Measurements from ENCODE around the gene ALG14.
"Not testable (repeated sequence)": the region's sequence is repeated elsewhere in the genome, so short reads cannot be mapped to it uniquely, and the experiment has no call there.

Gene ALG14

GRCh38 chr1:95021805-95022643 is 50.7 kb downstream of the ALG14 start:
- no peak for DNase-seq (ENCODE audit: extremely low spot score)
- POLR2A ChIA-PET: no interaction called here
- TF ChIP-seq ELF4 (IDR thresholded peaks at IDR 0.05) (no peak), ARNT (IDR thresholded peaks at IDR 0.05) (no peak), FOXM1 (IDR thresholded peaks at IDR 0.05; ENCODE audit: borderline replicate concordance) (no peak), ZNF384 (IDR thresholded peaks at IDR 0.05) (no peak), NFRKB (IDR thresholded peaks at IDR 0.05) (no peak), L3MBTL2 (conservative IDR thresholded peaks at IDR 0.05) (no peak), LEF1 (IDR thresholded peaks at IDR 0.05; ENCODE audit: borderline replicate concordance) (no peak), SP1 (IDR thresholded peaks at IDR 0.05) (no peak), HDGF (IDR thresholded peaks at IDR 0.05; ENCODE audit: borderline replicate concordance) (no peak), FOXA1 (IDR thresholded peaks at IDR 0.05) (no peak), CTBP1 (IDR thresholded peaks at IDR 0.05; ENCODE audit: borderline replicate concordance) (no peak), BHLHE40 (IDR thresholded peaks at IDR 0.05; ENCODE audit: borderline replicate concordance) (no peak)
- CTCF ChIA-PET: no interaction called here

GRCh38 chr1:95021119-95021518 is 51.6 kb downstream of the ALG14 start:
- POLR2A ChIA-PET: no interaction called here
- no peak for DNase-seq (ENCODE audit: extremely low spot score)
- no peak for TF ChIP-seq ZNF384 (IDR thresholded peaks at IDR 0.05)
- no peak for TF ChIP-seq ELF4 (IDR thresholded peaks at IDR 0.05)
- TF ChIP-seq BHLHE40 (IDR thresholded peaks at IDR 0.05; ENCODE audit: borderline replicate concordance): no peak
- TF ChIP-seq SP1 (IDR thresholded peaks at IDR 0.05): no peak
- no peak for TF ChIP-seq ARNT (IDR thresholded peaks at IDR 0.05)
- TF ChIP-seq SUZ12 (IDR thresholded peaks at IDR 0.05): no peak
- TF ChIP-seq NFRKB (IDR thresholded peaks at IDR 0.05): no peak
- no peak for TF ChIP-seq FOXM1 (IDR thresholded peaks at IDR 0.05; ENCODE audit: borderline replicate concordance)
- no peak for TF ChIP-seq HDGF (IDR thresholded peaks at IDR 0.05; ENCODE audit: borderline replicate concordance)
- TF ChIP-seq FOXK2 (IDR thresholded peaks at IDR 0.05): no peak
- TF ChIP-seq LEF1 (IDR thresholded peaks at IDR 0.05; ENCODE audit: borderline replicate concordance): no peak
- CTCF ChIA-PET: no interaction called here

DNA sequence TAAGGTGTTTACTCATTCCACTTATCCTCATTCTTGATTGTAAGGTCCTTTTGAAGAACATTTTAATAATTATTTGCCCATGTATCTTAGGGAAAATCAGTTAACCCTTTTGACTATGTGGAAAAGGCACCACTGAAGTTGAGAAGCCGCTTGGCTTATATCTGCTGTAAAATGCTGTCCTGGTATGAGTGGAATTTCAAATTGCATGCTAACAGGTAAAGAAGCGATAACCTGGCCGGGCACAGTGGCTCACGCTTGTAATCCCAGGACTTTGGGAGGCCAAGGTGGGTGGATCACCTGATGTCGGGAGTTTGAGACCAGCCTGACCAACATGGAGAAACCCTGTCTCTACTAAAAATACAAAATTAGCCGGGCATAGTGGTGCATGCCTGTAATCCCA is 53.3 kb downstream of the ALG14 start:
- DNase-seq (ENCODE audit: extremely low spot score); POLR2A ChIA-PET; CTCF ChIA-PET: not testable (repeated sequence)

- ChIA-PET POLR2A (no interaction called here), CTCF (no interaction called here)
- TF ChIP-seq LEF1 (IDR thresholded peaks at IDR 0.05; ENCODE audit: borderline replicate concordance): no peak
- TF ChIP-seq TARDBP (IDR thresholded peaks at IDR 0.05): no peak
- no peak for TF ChIP-seq L3MBTL2 (conservative IDR thresholded peaks at IDR 0.05)
- no peak for TF ChIP-seq ELF4 (IDR thresholded peaks at IDR 0.05)
- TF ChIP-seq FOXK2 (IDR thresholded peaks at IDR 0.05): no peak
- no peak for TF ChIP-seq ZNF384 (IDR thresholded peaks at IDR 0.05)
- TF ChIP-seq NFRKB (IDR thresholded peaks at IDR 0.05): no peak
- TF ChIP-seq, protein P1, sequence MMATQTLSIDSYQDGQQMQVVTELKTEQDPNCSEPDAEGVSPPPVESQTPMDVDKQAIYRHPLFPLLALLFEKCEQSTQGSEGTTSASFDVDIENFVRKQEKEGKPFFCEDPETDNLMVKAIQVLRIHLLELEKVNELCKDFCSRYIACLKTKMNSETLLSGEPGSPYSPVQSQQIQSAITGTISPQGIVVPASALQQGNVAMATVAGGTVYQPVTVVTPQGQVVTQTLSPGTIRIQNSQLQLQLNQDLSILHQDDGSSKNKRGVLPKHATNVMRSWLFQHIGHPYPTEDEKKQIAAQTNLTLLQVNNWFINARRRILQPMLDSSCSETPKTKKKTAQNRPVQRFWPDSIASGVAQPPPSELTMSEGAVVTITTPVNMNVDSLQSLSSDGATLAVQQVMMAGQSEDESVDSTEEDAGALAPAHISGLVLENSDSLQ (IDR thresholded peaks at IDR 0.05): no peak
- no peak for TF ChIP-seq FOXA1 (IDR thresholded peaks at IDR 0.05)
- no peak for TF ChIP-seq CTBP1 (IDR thresholded peaks at IDR 0.05; ENCODE audit: borderline replicate concordance)
- DNase-seq (ENCODE audit: extremely low spot score): no peak
Observed at GRCh38 chr1:95018602-95019369, 54.0 kb downstream of the ALG14 start.

DNA sequence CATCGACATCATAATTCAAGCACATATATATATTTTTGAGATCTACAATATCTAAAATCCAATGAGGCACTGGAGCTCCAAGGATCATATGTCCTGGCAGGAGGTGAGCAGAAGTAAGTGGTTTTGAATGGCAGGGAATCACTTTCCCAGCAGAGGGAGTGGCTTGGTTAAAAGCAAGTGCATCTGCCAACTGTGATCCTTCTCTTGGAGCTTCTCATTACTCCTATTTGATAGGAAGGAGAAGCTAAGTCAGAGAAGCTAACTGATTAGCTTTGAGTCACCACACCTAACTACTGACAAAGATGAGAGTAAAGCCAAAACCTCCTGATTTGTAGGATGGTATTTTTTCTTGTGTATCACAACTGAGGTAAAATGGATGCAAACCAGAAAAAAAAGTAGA is 55.0 kb downstream of the ALG14 start:
- ChIA-PET CTCF (no interaction called here), POLR2A (no interaction called here)
- DNase-seq (ENCODE audit: extremely low spot score): no peak
- no peak for TF ChIP-seq NFRKB (IDR thresholded peaks at IDR 0.05)
- TF ChIP-seq ELF4 (IDR thresholded peaks at IDR 0.05): no peak
- TF ChIP-seq LEF1 (IDR thresholded peaks at IDR 0.05; ENCODE audit: borderline replicate concordance): no peak
- TF ChIP-seq FOXM1 (IDR thresholded peaks at IDR 0.05; ENCODE audit: borderline replicate concordance): no peak
- TF ChIP-seq SUZ12 (IDR thresholded peaks at IDR 0.05): no peak
- TF ChIP-seq L3MBTL2 (conservative IDR thresholded peaks at IDR 0.05): no peak
- no peak for TF ChIP-seq ARNT (IDR thresholded peaks at IDR 0.05)
- TF ChIP-seq SP1 (IDR thresholded peaks at IDR 0.05): no peak
- no peak for TF ChIP-seq TARDBP (IDR thresholded peaks at IDR 0.05)
- TF ChIP-seq BHLHE40 (IDR thresholded peaks at IDR 0.05; ENCODE audit: borderline replicate concordance): no peak
- no peak for TF ChIP-seq FOXK2 (IDR thresholded peaks at IDR 0.05)
- no peak for TF ChIP-seq HDGF (IDR thresholded peaks at IDR 0.05; ENCODE audit: borderline replicate concordance)
- no peak for TF ChIP-seq FOXA1 (IDR thresholded peaks at IDR 0.05)
- TF ChIP-seq, protein P1 (IDR thresholded peaks at IDR 0.05): no peak
- no peak for TF ChIP-seq ZNF384 (IDR thresholded peaks at IDR 0.05)
- no peak for TF ChIP-seq CTBP1 (IDR thresholded peaks at IDR 0.05; ENCODE audit: borderline replicate concordance)

DNA sequence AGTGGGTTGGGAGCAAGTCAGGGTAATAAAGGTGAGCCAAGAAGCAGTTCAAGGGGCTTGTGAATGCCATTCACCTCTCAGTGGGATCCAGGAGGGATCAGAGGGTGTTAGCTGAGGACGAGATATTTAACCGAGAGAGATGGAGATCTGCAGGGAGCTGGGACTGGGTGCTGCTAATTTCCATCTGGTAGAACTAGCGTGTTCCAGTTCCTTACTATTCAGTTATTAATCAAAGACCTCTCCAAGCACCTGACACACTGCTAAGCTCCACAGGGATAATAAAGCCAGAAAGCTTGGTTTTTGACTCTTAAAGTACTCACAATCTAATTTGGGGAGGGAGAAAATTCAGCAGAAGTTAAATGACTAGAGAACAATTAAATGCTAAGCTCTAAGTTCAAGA is 57.7 kb downstream of the ALG14 start:
- ChIA-PET POLR2A (no interaction called here), CTCF (no interaction called here)
- TF ChIP-seq SP1 (IDR thresholded peaks at IDR 0.05) (no peak), NFRKB (IDR thresholded peaks at IDR 0.05) (no peak), HDGF (IDR thresholded peaks at IDR 0.05; ENCODE audit: borderline replicate concordance) (no peak), ZNF384 (IDR thresholded peaks at IDR 0.05) (no peak)
- no peak for DNase-seq (ENCODE audit: extremely low spot score)
